ENCODE results near the gene CDCA8. TPM values are rescaled to one million over a fixed set of nuclear protein-coding genes. Genes with fewer than 3 reads are reported as not detected.

Gene CDCA8
- total and polyA plus RNA-seq, 2 of the 4 experiments (the other 2 are of a cell fraction), result 5.9 to 25.7 TPM

GRCh38 chr1:37748565-37748964 lies 56.2 kb downstream of the CDCA8 start:
- H4K5ac ChIP-seq (ENCODE audit: low read depth, low read length), result no peak overlapping the region

More at GRCh38 chr1:37748565-37748964, 56.2 kb downstream of the CDCA8 start:
- in situ Hi-C loops (cut with MboI; ENCODE audit: low sequenced_read_pairs), result no loop called here
- Histone ChIP-seq H3K14ac (replicated peaks; ENCODE audit: low read depth, low read length) (no peak overlapping the region), H3K27me3 (ENCODE audit: control insufficient read depth, insufficient read depth, low read length) (peaks cover 8% of the 10 kb centered on the region), H2AK9ac (replicated peaks; ENCODE audit: low read depth, low read length, poor library complexity) (no peak overlapping the region), H2BK120ac (ENCODE audit: low read depth, low read length) (no peak overlapping the region), H3K4ac (ENCODE audit: low read depth, low read length) (no peak overlapping the region), H3K9ac (ENCODE audit: low read depth, low read length) (no peak overlapping the region), H2AFZ (replicated peaks; ENCODE audit: low read length, poor library complexity) (no peak overlapping the region), H3K23ac (ENCODE audit: low read depth, low read length) (no peak overlapping the region), H3K18ac (ENCODE audit: low read depth, low read length) (no peak overlapping the region), H3K27ac (ENCODE audit: insufficient read depth, low read length) (no peak overlapping the region), H3K4me1 (ENCODE audit: control insufficient read depth, insufficient read depth, low read length) (no peaks in the 10 kb centered on the region), H2BK5ac (ENCODE audit: low read depth, low read length, poor library complexity, severe bottlenecking) (no peak overlapping the region), H3K4me3 (ENCODE audit: insufficient read depth, low read depth, low read length) (no peak overlapping the region), H3K36me3 (ENCODE audit: control insufficient read depth, insufficient read depth, low read length) (no peaks in the 10 kb centered on the region), H3K4me2 (ENCODE audit: low read depth, low read length) (no peak overlapping the region), H4K91ac (ENCODE audit: insufficient read depth, low read depth, low read length) (no peak overlapping the region), H3K79me1 (ENCODE audit: low read depth in 1 of 2, low read length in 2 of 2) (no peaks in the 10 kb centered on the region), H2BK20ac (ENCODE audit: low read depth, low read length) (no peak overlapping the region), H3K9me1 (ENCODE audit: insufficient read depth, low read length) (no peaks in the 10 kb centered on the region), H3K9me3 (ENCODE audit: control insufficient read depth, insufficient read depth, low read length) (no peaks in the 10 kb centered on the region), H4K8ac (ENCODE audit: low read depth in 2 of 2, low read length in 2 of 2) (no peak overlapping the region), H2BK15ac (ENCODE audit: low read depth, low read length) (no peak overlapping the region), H3K56ac (ENCODE audit: extremely low read depth, insufficient read depth, low read length) (no peak overlapping the region), H2AK5ac (ENCODE audit: low read depth, low read length) (no peak overlapping the region), H4K20me1 (ENCODE audit: insufficient read depth, low read length) (no peaks in the 10 kb centered on the region)
- ChIA-PET POLR2A (ENCODE audit: unreplicated experiment) (no interaction called here), CTCF (no interaction called here)
- intact Hi-C loops (cut with micrococcal nuclease), result no loop called here
- dilution Hi-C loops (cut with HindIII; ENCODE audit: low sequenced_read_pairs, unreplicated experiment), result no loop called here
- TF ChIP-seq MAFK (IDR thresholded peaks at IDR 0.05; ENCODE audit: low read depth, low read length), result peak; percentile 92
- no peak for TF ChIP-seq SMC3 (IDR thresholded peaks at IDR 0.05; ENCODE audit: low read depth, low read length)
- no peak for TF ChIP-seq RCOR1 (IDR thresholded peaks at IDR 0.05; ENCODE audit: insufficient replicate concordance, low read length)
- BruUV-seq (replicated peaks), result no TSS peak
- no peak for ATAC-seq (ENCODE audit: low read depth)
- no CpG with 5 or more reads among the region's 1 CpG for WGBS, 2 experiments (ENCODE audit: extremely low coverage in 2 of 2, insufficient read length in 1 of 2)
- DNase-seq, result no peak

Measured in IMR-90 (cell line).